GM18861 (cell line): ENCODE data around the gene SMS.

Source experiments
- ATAC-seq: cut with Tn5 transposase; IDR thresholded peaks from one replicate; pipeline ENCODE4 v1.9.1; 2021; ENCODE audit not compliant: unreplicated experiment

The SMS gene

GRCh38 chrX:21975242-21975641 lies 34.7 kb downstream of the SMS start:
- ATAC-seq, result no peak

DNA sequence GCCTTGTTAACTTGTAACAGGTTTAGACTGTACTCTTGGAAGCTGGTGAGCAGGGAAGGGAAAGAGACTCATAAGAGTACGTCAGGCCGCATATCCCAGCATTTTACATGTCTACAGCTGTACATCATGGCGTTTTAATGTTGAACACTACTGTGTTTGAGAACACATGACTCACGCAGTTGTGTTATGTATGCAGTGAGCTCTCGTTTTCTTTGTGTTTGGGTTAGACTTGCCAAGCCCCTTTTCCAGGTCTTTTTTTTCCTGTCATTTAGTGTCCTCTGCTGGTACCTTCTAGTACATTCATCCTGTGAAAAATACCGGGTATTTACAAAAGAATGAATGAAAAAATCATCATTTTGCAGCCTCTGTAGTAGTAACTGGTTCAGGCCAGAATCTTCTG lies 35.3 kb downstream of the SMS start:
- ATAC-seq, result no peak

- no peak for ATAC-seq
These were observed 37.8 kb downstream of the SMS start for GRCh38 chrX:21978346-21978745.

GRCh38 chrX:21982311-21982710 lies 41.8 kb downstream of the SMS start:
- no peak for ATAC-seq

DNA sequence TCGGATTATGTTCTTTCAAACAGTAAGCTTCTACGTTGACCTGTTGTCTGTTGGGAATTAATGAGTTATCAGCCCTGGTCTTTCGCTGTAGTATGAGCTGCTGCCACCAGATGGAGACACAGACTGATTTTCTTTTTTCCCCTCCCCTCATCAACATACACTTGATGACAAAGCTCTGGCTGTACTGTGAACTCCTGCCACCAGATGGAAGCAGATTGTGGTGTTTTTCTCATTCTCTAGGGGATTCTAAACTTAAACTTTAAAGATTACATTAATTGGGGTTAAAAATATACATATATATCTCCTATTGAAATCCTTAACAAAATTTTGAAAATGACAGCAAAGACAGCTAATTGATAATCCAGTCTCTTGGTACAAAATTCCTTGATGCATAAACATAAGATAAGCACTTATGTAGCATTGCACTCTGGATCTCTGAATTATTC lies 44.8 kb downstream of the SMS start:
- peak; percentile 92 for ATAC-seq

DNA sequence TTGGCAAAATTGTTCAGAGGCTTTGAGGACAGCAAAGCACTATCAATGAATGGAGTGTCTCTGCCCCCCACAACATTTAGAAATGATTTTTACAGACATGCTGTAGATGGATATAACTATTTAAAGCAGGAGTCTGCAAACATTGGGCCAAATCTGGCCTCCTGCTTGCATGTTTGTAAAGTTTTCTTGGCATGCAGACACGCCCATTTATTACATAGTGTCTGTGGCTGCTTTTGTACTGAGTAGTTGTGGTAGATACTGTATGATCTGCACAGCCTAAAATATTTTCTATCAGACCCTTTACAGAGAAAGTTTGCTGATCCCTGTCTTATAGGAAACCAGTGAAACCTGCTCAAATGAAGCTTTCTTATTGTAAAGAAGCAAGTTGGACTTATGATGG lies 46.1 kb downstream of the SMS start:
- no peak for ATAC-seq

DNA sequence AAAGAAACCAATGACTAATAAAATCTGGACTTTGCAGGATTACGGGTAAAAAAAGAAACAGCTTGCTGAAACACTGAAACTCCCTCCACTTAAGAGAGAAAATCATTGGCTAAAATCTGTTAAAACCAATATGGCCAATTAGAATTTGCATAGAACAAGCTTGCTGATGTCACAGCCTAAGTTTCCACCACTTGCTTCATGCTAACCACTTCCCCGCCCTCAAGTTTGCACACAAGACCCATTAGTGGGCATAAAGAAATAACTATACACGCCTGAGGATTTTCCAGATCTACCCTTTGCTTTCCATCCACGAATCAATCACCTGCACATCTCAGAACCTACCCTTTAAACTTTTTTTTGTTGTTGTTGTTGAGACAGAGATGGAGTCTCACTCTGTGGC lies 48.9 kb downstream of the SMS start:
- ATAC-seq, result no peak

- ATAC-seq, result no peak
These were observed 50.3 kb downstream of the SMS start for GRCh38 chrX:21990832-21991231.

DNA sequence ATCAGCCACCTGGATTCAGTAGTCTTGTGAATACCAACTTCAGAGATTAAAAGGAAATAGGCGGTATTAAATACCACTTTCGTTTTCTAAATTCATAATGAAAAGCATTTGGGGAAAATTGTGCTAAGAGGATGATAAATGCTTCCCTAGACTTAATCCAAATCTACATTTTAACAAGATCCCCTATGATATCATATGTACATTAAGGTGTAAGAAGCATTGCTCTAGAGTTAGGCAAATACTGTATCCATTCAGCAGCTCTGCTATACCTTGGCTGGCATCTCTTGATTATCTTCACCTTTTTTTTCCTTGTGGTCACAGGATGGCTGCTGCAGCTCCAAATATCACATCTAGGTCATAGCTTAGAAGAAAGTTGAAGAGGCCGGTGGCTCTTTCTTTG lies 51.0 kb downstream of the SMS start:
- no peak for ATAC-seq

- peak; percentile 76 for ATAC-seq
These were observed 52.8 kb downstream of the SMS start for GRCh38 chrX:21993265-21993664.

- no peak for ATAC-seq
These were observed 56.5 kb downstream of the SMS start for GRCh38 chrX:21996872-21997455.

- no peak for ATAC-seq
These were observed 57.5 kb downstream of the SMS start for GRCh38 chrX:21998037-21998436.

GRCh38 chrX:22004866-22005265 lies 64.4 kb downstream of the SMS start:
- ATAC-seq, result no peak

DNA sequence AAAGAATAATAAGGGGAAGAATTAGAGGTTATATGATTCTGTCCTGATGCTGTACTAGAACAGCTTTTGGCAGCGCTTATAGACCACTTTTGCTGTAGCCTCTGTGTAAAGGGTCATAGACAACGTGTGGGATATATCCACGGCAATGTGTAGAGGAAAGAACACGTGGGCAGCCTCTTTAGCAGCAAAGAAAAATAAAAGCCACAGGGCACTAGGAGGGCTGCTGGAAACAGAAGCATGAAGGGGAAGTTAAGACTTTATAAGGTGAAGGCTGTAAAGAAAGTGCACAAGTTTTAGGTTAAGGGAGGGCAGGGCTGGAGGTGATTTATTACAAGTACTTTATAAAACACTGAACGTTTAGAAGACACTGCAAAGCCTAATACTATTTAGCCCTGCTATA lies 71.5 kb downstream of the SMS start:
- ATAC-seq, result no peak

DNA sequence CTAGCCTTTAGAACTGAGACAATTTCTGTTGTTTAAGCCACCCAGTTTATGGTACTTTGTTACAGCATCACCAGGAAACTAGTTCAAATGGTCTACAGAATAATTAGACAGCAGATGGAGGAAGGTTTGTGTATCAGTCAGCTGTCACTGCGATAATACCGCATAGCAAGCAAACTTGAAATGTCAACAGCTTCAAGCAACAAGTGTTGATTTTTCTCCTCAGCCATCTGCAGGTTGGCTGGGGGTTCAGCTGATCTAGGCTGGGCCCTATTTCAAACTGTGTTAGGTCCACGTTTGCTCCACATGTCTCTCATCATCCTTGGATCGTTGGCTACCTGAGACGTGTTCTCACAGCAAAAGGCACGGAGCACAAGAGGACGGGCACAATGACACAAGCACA lies 72.4 kb downstream of the SMS start:
- ATAC-seq, result no peak

DNA sequence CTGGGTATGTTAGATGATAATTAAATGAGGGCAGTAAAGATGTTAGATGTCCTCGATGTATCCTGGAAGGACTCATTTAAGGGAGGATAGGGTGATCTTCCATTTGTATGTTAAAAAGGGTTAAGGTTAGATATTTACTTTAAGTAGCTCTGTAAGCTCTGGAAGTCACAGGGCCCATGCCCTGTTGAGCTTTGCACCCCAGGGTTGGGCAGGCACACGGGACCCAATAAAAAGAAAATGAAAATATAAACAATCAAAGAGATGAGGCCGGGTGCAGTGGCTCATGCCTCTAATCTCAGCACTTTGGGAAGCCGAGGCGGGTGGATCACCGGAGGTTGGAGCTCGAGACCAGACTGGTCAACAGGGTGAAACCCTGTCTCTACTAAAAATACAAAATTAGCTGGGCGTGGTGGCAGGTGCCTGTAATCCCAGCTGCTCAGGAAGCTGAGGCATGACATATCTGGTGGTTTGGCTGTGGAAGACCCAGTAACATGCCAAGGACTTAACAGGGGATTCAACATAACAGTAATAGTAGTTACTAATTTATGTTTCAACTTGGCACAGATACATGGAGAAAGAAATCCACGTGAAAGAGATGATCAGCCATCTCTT lies 74.7 kb downstream of the SMS start:
- ATAC-seq, result no peak

GRCh38 chrX:22021751-22022324 lies 81.3 kb downstream of the SMS start:
- no peak for ATAC-seq

- no peak for ATAC-seq
These were observed 84.1 kb downstream of the SMS start for GRCh38 chrX:22024577-22024976.

GRCh38 chrX:22025751-22026150 lies 85.2 kb downstream of the SMS start:
- no peak for ATAC-seq

DNA sequence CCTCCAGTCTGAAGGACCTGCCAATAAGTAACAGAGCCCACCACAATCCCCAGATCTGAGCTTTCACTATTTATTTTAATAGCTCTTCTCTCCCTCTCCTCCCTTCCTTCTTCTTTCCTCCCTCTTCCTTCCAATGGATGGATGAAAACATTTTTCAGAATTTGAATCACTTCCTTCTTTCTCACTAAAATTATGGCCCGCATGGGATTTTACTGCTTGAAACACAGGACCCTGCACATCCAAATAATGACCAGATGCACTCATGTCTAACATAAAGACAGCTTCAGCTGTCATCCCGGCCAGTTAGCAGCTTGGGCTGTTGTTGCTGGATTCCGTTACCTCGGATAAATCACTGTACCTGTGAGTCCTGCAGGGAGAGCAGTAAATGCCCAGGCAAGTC lies 86.2 kb downstream of the SMS start:
- no peak for ATAC-seq

DNA sequence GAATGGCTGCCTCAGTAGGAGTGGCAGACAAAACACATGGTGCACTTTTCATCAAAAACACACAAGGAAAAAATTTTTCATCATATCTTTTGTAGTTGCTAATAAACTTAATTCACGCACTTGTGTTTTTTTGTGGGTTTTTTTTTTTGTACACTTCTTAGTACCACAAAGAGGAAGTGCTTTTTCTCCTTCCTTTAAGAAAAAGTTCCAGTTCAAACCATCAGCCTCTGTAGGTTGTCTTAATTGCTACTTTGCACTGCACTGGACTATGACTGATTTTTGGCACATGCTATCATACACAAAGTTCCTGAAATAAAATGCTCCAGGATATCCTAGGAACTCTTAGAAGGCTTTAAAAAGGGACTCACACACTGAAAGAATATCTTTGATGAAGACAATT lies 91.6 kb downstream of the SMS start, which contains the start of gene PHEX:
Gene PHEX, plus strand, starts transcription at position 242 of the 400 bp plus-strand sequence. CDS start 681 bp downstream, outside the sequence.
- ATAC-seq, result no peak

GRCh38 chrX:22032506-22032905 lies 92.0 kb downstream of the SMS start:
- no peak for ATAC-seq

DNA sequence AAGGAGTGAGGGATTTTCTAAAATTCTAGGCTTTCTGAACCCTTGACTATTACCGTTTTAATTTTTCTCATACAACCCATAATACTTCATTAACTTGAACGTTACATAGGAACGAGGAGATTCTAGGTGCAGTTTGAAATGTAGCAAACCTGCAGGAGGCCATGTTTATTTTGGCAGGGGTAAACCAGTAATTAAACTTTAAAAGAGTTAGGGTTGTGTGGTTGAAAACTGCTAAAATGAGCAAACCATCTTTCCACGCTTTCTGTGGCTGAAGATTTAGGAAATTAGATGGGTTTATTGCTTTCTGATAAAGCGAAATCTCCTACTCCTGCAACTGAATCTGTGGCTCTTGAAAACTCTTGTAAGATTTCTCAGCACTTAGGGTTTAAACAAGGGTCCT lies 93.3 kb downstream of the SMS start:
- no peak for ATAC-seq
